Neural cell (in vitro differentiated cells): ENCODE data around the gene FUT1. TPM values are rescaled to one million over a fixed set of nuclear protein-coding genes. Genes with fewer than 3 reads are reported as not detected.

Experiments used
- H2AFZ ChIP-seq: fragments of 200-600, 300-800 bp; sonication (generic), shearing (Covaris generic); 2 replicates; pipeline ENCODE4 v1.6.0; 2014; ENCODE audit warnings: low read depth, mild to moderate bottlenecking, antibody characterized with exemption, low read length, moderate library complexity
- H3F3A ChIP-seq: fragments of 200-600 bp; shearing (Covaris generic); 2 replicates; pipeline ENCODE4 v1.6.1; 2016; ENCODE audit warnings: mild to moderate bottlenecking, moderate library complexity, mixed read lengths, antibody characterized with exemption, low read length; ENCODE audit not compliant: insufficient read depth, poor library complexity, severe bottlenecking
- H3K27ac ChIP-seq: fragments of 200-600, 300-800 bp; sonication (generic), shearing (Covaris generic); 2 replicates; pipeline ENCODE4 v1.5.1; 2014; ENCODE audit warnings: mild to moderate bottlenecking, low read length, moderate library complexity
- H3K27me3 ChIP-seq: fragments of 300-800, 200-600 bp; sonication (generic), shearing (Covaris generic); 2 replicates; pipeline ENCODE4 v1.6.0; 2014; ENCODE audit warnings: mild to moderate bottlenecking, low read depth, low read length, moderate library complexity; ENCODE audit not compliant: insufficient read depth
- H3K36me3 ChIP-seq: fragments of 300-800, 200-600 bp; sonication (generic), shearing (Covaris generic); 2 replicates; pipeline ENCODE4 v1.5.1; 2014; ENCODE audit warnings: mild to moderate bottlenecking, antibody characterized with exemption, low read length, moderate library complexity; ENCODE audit not compliant: insufficient read depth
- H3K4me2 ChIP-seq: fragments of 300-800, 200-600 bp; sonication (generic), shearing (Covaris generic); 2 replicates; pipeline ENCODE4 v1.6.0; 2014; ENCODE audit warnings: mild to moderate bottlenecking, low read length
- H3K4me3 ChIP-seq: fragments of 300-800, 200-600 bp; sonication (generic), shearing (Covaris generic); 2 replicates; pipeline ENCODE4 v1.5.1; 2014; ENCODE audit warnings: mild to moderate bottlenecking, low read length, moderate library complexity
- H3K79me2 ChIP-seq: fragments of 200-600 bp; shearing (Covaris generic); replicated peaks from 2 replicates; pipeline ENCODE4 v1.6.0; 2014; ENCODE audit warnings: mild to moderate bottlenecking, low read length, moderate library complexity; ENCODE audit not compliant: insufficient read depth
- H3K9ac ChIP-seq: fragments of 300-800, 200-600 bp; sonication (generic), shearing (Covaris generic); 2 replicates; pipeline ENCODE4 v1.6.1; 2016; ENCODE audit warnings: mild to moderate bottlenecking, low read length, mixed read lengths
- H3K9me2 ChIP-seq: fragments of 200-600 bp; shearing (Covaris generic); 2 replicates; pipeline ENCODE4 v1.6.1; 2016; ENCODE audit warnings: mild to moderate bottlenecking, low read length, mixed read lengths; ENCODE audit not compliant: insufficient read depth
- H3K9me3 ChIP-seq: fragments of 200-600, 300-800 bp; sonication (generic), shearing (Covaris generic); 2 replicates; pipeline ENCODE4 v1.6.1; 2016; ENCODE audit warnings: mild to moderate bottlenecking, mixed run types, low read length, moderate library complexity, mixed read lengths
- H4K20me1 ChIP-seq: fragments of 200-600 bp; shearing (Covaris generic); 2 replicates; pipeline ENCODE4 v1.6.1; 2016; ENCODE audit warnings: mild to moderate bottlenecking, mixed run types; ENCODE audit not compliant: insufficient read depth
- EP300 ChIP-seq: fragments of 450-650 bp; conservative IDR thresholded peaks from 2 replicates; pipeline ENCODE4 v1.6.1; 2014; ENCODE audit warnings: antibody characterized with exemption, mild to moderate bottlenecking, moderate library complexity; ENCODE audit not compliant: poor library complexity, severe bottlenecking
- EZH2 ChIP-seq: fragments of 200-600, 300-800 bp; shearing (Covaris generic), sonication (generic); IDR thresholded peaks from 2 replicates; pipeline ENCODE4 v1.6.1; 2014; ENCODE audit warnings: antibody characterized with exemption, low read length, borderline replicate concordance, mild to moderate bottlenecking; ENCODE audit not compliant: insufficient read depth, poor library complexity, severe bottlenecking
- MXI1 ChIP-seq: fragments of 450-650 bp; conservative IDR thresholded peaks from 2 replicates; pipeline ENCODE4 v1.6.1; 2014; ENCODE audit warnings: antibody characterized with exemption, mild to moderate bottlenecking; ENCODE audit not compliant: poor library complexity, severe bottlenecking
- POLR2AphosphoS5 ChIP-seq: IDR thresholded peaks from 2 replicates; pipeline ENCODE4 v1.6.1; 2012
- RAD21 ChIP-seq: fragments of 450-650 bp; conservative IDR thresholded peaks from 2 replicates; pipeline ENCODE4 v1.6.1; 2014; ENCODE audit warnings: antibody characterized with exemption, mild to moderate bottlenecking, moderate library complexity
- SMC3 ChIP-seq: fragments of 450-650 bp; conservative IDR thresholded peaks from 2 replicates; pipeline ENCODE4 v1.6.1; 2014; ENCODE audit warnings: antibody characterized with exemption, mild to moderate bottlenecking, moderate library complexity; ENCODE audit not compliant: poor library complexity
- TAF1 ChIP-seq: IDR thresholded peaks from 2 replicates; pipeline ENCODE4 v1.6.1; 2012; ENCODE audit warnings: low read depth
- polyA plus RNA-seq: library from polyadenylated mRNA; depleted of rRNA; stranded (reverse); fragments of >200 nt; gene quantifications from 2 replicates; pipeline ENCODE4 v1.2.3, GENCODE V29; 2014
- TF ChIP-seq, protein P1 (sequence below): fragments of 450-650 bp; IDR thresholded peaks from 2 replicates; pipeline ENCODE4 v1.5.1; 2014; ENCODE audit warnings: antibody characterized with exemption, mild to moderate bottlenecking, moderate library complexity; ENCODE audit not compliant: poor library complexity, severe bottlenecking
- TF ChIP-seq, protein P2 (sequence below): IDR thresholded peaks from 2 replicates; pipeline ENCODE4 v1.6.1; 2012; ENCODE audit warnings: borderline replicate concordance

The FUT1 gene
- polyA plus RNA-seq, 1 donor from 2014 or later = 0.15 TPM

DNA sequence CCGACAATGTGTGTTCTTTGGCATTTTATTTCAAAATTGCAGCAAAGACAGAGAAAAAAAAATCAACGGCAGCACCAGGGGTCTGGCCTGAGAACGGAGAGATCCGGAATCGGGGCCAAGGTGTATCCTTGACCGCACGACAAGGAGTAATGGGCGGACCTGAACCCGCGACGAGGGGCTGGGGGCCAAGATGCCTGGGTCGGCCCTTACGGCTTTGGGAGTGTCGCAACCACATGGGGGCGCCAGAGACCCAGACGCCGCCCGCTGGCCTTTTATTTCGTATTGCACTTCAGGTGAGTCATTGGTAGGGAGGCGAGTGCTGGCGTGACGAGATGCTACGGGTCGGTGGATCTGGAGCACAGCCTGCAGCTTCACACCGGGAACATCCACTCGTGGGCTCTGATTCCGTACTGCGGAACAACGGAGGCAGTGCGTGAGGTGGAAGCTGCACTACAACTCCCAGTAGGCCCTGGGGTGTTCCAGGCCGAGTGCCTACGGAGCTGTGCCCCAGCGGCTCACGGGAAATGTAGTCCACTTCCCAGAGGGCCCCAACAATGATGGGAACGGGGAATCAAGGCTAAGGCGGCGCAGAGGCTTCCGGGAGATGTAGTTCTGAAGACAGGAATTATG lies 42.7 kb upstream of the FUT1 start:
- Histone ChIP-seq H3K79me2 (no peaks in the 10 kb centered on the region), H3F3A (no peaks in the 10 kb centered on the region), H3K9me3 (no peaks in the 10 kb centered on the region), H3K27ac (peak overlapping the region; percentile 86), H2AFZ (peak overlapping the region; percentile 83), H3K9ac (peak overlapping the region; percentile 75), H3K4me2 (no peak overlapping the region), H3K36me3 (no peaks in the 10 kb centered on the region), H3K27me3 (no peaks in the 10 kb centered on the region), H4K20me1 (no peaks in the 10 kb centered on the region), H3K4me3 (peak overlapping the region; percentile 65), H3K9me2 (no peaks in the 10 kb centered on the region)
- peak; percentile 78 for TF ChIP-seq MXI1
- TF ChIP-seq RAD21 = peak; percentile 87
- TF ChIP-seq TAF1 = peak; percentile 61
- TF ChIP-seq EP300 = peak; percentile 64
- TF ChIP-seq, protein P1, sequence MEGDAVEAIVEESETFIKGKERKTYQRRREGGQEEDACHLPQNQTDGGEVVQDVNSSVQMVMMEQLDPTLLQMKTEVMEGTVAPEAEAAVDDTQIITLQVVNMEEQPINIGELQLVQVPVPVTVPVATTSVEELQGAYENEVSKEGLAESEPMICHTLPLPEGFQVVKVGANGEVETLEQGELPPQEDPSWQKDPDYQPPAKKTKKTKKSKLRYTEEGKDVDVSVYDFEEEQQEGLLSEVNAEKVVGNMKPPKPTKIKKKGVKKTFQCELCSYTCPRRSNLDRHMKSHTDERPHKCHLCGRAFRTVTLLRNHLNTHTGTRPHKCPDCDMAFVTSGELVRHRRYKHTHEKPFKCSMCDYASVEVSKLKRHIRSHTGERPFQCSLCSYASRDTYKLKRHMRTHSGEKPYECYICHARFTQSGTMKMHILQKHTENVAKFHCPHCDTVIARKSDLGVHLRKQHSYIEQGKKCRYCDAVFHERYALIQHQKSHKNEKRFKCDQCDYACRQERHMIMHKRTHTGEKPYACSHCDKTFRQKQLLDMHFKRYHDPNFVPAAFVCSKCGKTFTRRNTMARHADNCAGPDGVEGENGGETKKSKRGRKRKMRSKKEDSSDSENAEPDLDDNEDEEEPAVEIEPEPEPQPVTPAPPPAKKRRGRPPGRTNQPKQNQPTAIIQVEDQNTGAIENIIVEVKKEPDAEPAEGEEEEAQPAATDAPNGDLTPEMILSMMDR = peak; percentile 99
- no peak for TF ChIP-seq EZH2
- peak; percentile 80 for TF ChIP-seq POLR2AphosphoS5
- TF ChIP-seq, protein P2, sequence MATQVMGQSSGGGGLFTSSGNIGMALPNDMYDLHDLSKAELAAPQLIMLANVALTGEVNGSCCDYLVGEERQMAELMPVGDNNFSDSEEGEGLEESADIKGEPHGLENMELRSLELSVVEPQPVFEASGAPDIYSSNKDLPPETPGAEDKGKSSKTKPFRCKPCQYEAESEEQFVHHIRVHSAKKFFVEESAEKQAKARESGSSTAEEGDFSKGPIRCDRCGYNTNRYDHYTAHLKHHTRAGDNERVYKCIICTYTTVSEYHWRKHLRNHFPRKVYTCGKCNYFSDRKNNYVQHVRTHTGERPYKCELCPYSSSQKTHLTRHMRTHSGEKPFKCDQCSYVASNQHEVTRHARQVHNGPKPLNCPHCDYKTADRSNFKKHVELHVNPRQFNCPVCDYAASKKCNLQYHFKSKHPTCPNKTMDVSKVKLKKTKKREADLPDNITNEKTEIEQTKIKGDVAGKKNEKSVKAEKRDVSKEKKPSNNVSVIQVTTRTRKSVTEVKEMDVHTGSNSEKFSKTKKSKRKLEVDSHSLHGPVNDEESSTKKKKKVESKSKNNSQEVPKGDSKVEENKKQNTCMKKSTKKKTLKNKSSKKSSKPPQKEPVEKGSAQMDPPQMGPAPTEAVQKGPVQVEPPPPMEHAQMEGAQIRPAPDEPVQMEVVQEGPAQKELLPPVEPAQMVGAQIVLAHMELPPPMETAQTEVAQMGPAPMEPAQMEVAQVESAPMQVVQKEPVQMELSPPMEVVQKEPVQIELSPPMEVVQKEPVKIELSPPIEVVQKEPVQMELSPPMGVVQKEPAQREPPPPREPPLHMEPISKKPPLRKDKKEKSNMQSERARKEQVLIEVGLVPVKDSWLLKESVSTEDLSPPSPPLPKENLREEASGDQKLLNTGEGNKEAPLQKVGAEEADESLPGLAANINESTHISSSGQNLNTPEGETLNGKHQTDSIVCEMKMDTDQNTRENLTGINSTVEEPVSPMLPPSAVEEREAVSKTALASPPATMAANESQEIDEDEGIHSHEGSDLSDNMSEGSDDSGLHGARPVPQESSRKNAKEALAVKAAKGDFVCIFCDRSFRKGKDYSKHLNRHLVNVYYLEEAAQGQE = peak; percentile 30
- TF ChIP-seq SMC3 = peak; percentile 93

- peak overlapping the region; percentile 86 for H3K27ac ChIP-seq
- no peaks in the 10 kb centered on the region for H3K9me3 ChIP-seq
- H3F3A ChIP-seq = no peaks in the 10 kb centered on the region
- H3K9me2 ChIP-seq = no peaks in the 10 kb centered on the region
- no peaks in the 10 kb centered on the region for H3K79me2 ChIP-seq
- peak overlapping the region; percentile 65 for H3K4me3 ChIP-seq
- H3K27me3 ChIP-seq = no peaks in the 10 kb centered on the region
- H3K9ac ChIP-seq = peak overlapping the region; percentile 75
- H3K36me3 ChIP-seq = no peaks in the 10 kb centered on the region
- H4K20me1 ChIP-seq = no peaks in the 10 kb centered on the region
- no peak overlapping the region for H3K4me2 ChIP-seq
- H2AFZ ChIP-seq = peak overlapping the region; percentile 83
- TF ChIP-seq EP300 = no peak
- no peak for TF ChIP-seq MXI1
- TF ChIP-seq RAD21 = no peak
- TF ChIP-seq, protein P2 = no peak
- no peak for TF ChIP-seq TAF1
- TF ChIP-seq POLR2AphosphoS5 = no peak
- no peak for TF ChIP-seq SMC3
- TF ChIP-seq, protein P1 = no peak
- TF ChIP-seq EZH2 = no peak
These were observed 41.9 kb upstream of the FUT1 start for GRCh38 chr19:48794291-48794690.
